AML-193 (cell line): Measurements from ENCODE around the gene CREB5.

Source experiments
- DNase-seq, 2 experiments: peaks; one replicate each; lab custom pipeline; 2025; lab: John Stamatoyannopoulos, UW

Gene CREB5

GRCh38 chr7:28516390-28517172 lies 104.3 kb downstream of the CREB5 start:
- DNase-seq: no peak

- no peak for DNase-seq
Observed at GRCh38 chr7:28517206-28517605, 104.9 kb downstream of the CREB5 start.

- DNase-seq: no peak
Observed at GRCh38 chr7:28517606-28518005, 105.3 kb downstream of the CREB5 start.

DNA sequence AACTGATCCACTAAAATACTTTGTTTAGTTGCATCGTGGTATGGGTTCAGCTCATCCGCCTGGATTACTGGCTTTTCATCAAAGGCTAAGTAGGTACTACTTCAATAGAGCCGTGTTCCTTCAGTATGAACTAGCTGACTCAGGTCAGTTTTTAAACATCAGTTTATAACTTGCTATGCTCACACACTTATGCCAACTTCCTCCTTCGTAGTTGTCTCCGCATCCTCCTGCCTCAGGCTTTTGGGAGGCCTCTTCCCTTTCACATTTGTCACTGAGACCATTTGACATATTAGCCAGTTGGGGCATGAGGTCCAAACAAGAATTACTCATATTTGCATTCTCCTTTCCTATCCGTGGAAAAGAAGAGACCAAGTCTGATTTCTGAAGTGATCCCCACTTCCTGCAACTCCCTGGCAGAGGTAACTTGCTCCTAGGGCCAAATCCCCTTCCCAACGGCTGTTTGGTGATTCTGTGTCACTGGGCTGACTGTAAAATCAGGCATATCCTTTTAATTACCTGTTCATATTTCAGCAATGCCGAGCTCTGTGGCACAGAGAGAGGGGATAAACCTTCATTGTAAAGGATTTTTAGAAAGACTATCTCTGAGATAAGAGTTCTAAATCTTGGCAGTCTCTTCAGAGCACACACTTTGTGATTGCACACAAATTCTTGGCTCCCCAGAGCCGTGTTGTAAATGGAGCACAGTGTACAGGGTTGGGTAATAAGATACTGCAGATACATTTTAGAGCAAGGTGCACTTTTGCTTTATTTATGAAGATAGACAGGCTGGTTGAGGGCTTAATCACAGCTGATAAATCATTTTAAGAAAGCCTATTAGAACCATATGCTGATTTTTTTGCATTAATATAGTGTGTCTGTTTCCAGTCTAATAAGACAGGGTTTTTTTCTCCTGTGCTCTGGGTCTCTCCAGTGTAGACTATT lies 108.0 kb downstream of the CREB5 start:
- DNase-seq: no peak

DNA sequence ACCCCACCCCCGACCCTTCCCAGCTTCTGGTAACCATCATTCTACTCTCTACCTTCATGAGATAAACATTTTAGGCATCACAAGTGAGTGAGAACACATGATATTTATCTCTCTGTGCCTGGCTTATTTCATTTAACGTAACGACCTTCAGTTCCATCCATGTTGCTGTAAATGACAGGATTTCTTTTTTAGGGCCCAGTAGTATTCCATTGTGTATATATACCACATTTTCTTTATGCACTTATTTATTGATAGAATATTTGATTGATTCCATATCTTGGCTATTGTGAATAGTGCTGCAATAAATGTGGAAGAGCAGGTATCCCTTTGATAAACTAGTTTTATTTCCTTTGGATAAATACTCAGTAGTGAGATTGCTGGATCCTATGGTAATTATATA lies 112.7 kb downstream of the CREB5 start:
- no peak for DNase-seq

- no peak for DNase-seq
Observed at GRCh38 chr7:28528899-28529298, 116.6 kb downstream of the CREB5 start.

DNA sequence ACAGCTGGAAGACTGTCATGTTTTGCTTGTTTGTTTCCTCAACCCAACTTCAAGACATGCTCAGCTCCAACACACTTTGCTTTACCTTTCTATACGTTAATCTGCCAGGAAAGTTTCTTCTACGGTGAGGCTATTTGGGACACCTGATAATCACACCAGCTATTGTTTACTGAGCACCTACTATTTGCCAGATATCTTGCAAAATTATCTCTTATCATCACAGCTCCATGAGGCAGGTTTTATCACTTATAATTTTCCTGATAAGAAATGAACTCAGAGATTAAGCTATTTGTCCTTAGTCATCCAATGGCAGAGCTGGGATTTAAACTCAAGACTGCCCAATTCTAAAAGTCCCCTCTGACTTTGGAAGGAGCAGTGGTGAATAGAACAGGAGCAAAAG lies 117.4 kb downstream of the CREB5 start:
- no peak for DNase-seq

- DNase-seq: no peak
Observed at GRCh38 chr7:28530175-28530802, 118.0 kb downstream of the CREB5 start.

DNA sequence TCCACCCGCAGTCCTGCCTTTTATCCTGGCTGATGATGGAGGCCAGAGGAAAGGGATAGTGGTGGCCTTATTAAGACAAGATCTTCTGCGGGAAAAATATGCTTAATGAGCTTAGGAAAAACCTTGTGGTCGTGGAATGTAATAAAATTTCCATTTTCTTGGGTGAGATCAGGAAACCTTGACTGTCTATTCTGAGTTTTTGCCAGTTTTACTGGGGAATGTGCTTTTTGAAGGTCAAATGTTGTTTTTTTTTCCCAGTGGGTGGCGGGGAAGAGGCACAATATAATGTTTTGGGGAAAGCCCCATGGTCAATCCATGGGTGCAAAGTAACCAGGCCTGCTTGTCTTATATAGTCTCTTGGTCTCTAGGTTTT lies 118.5 kb downstream of the CREB5 start:
- DNase-seq: no peak

DNA sequence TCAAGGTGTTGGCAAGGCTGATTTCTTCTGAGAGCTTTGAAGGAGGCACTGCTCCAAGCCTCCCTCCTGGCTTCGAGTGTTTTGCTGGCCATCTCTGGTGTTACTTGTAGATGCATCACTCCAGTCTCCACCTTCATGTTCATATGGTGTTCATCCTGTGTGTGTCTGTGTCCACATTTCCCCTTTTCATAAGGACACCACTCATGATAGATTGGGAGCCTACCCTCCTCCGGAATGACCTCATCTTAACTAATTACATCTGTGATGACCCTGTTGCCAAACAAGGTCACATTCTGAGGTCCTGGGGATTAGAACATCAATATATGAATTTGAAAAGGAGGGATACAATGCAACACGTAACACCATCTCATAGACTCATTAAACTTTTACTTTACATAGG lies 119.0 kb downstream of the CREB5 start:
- no peak for DNase-seq

DNA sequence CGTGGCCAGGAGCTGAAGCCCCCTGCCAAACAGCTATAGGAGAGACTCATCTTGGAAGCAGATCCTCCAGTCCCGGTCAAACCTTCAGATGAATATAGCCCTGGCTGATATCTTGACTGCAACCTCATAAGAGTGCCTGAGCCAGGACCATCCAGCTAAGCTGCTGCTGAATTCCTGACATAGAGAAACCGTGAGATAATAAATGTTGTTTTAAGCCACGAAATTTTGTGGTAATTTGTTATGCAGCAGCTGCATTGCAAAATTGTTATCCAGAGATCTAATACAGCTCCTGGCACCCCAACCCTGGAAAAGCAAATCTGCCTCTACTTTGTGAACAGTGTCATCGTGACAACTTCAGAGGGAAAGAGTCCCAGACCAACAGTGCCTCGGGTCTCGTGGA lies 119.9 kb downstream of the CREB5 start:
- no peak for DNase-seq

DNA sequence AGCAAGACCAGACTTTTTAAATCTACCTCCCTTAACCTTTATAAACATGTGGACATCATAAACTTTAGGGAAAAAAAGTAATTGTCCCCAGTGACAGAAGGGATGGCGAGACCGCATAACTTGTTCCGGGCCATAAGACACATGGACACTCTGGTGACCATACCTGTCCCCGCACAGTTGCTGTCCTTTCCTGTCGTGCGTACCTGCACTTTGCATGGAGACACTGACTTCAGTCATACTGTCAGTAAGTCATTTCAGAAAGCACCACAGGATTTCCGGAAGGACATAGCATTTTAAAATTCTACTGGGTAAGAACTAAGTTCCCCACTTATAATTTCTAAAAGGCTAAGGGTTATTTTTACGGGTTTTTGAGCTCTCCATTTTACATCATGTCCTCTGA lies 120.9 kb downstream of the CREB5 start:
- DNase-seq: no peak

DNA sequence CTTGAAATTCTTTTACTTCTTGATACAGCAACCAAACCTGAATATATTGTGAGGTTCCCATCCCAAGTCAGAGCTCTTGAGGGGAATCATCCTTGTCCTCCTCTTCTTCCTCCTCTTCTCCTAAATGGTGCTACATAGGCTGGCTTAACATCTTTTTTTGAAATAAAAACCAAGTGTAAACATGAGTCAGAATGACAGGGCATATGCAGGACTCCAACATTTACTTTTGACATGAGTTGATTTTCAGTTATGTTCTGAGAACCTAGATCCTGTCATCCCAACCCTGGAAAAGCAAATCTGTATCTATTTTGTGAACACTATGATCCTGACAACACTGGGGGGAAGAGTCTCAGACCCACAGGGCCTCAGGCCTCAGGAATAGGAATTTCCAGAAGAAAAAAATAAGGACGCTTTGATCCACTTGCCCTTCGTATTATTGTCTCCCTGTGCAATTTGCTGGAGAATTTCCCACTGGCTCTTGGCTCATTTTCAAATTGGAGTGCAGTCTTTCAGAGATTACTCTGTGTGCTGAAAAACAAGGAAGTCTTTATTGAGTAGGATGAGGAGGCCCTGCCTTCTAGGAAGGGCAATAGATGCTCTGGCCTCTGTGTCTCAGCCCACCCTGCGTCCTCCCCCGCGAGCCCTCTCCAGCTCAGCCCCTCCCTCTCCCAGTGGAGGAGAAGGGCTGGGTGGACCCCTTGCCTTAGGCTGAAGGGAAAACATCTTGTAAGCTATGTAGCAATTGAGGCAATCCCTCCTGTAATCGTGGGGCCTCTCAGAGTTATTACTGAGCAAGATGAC lies 121.6 kb downstream of the CREB5 start:
- DNase-seq: no peak

GRCh38 chr7:28536259-28536658 lies 123.9 kb downstream of the CREB5 start:
- DNase-seq: no peak

GRCh38 chr7:28539289-28539981 lies 127.1 kb downstream of the CREB5 start:
- no peak for DNase-seq

- DNase-seq: no peak
Observed at GRCh38 chr7:28542410-28542809, 130.1 kb downstream of the CREB5 start.

- DNase-seq: no peak
Observed at GRCh38 chr7:28544453-28545117, 132.3 kb downstream of the CREB5 start.

DNA sequence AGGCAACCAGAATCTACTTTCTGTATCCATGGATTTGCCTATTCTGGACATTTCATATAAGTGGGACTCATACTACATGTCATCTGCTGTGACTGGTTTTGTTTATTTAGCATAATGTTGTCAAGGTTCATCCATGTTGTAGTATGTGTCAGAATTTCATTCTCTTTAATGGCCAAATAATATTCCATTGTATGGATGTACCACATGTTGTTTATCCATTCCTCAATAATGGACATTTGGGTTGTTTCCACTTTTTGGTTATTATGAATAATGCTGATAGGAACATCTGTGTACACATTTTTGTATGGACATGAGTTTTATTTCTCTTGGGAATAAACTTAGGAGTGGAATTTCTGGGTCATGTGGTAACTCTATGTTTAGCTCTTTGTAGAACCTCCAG lies 133.7 kb downstream of the CREB5 start:
- no peak for DNase-seq

GRCh38 chr7:28547115-28547514 lies 134.8 kb downstream of the CREB5 start:
- no peak for DNase-seq

- no peak for DNase-seq
Observed at GRCh38 chr7:28548416-28548815, 136.1 kb downstream of the CREB5 start.

DNA sequence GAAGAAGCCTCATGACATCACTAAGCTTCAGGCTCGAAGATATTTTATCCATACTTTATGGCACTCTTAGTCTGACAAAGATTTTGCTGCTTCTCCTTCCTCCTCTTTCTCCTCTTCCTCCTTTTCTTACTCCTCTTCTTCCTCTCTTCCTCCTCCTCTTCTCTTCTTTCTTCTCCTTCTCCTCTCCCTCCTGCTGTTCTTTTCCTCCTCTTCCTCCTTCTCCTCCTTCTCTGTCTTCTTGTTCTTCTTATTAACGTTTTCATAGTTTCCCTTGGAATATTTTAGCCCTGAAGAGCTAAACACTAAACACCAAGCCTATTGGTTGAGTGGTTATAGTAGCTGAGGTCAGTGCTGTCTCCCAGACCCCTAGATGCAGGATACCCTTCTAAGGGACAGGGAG lies 137.7 kb downstream of the CREB5 start:
- DNase-seq: no peak
